ENCODE results near the gene TRIM62.

GRCh38 chr1:33221385-33221758, 39.5 kb upstream of the TRIM62 start:
- TF ChIP-seq, protein P1, sequence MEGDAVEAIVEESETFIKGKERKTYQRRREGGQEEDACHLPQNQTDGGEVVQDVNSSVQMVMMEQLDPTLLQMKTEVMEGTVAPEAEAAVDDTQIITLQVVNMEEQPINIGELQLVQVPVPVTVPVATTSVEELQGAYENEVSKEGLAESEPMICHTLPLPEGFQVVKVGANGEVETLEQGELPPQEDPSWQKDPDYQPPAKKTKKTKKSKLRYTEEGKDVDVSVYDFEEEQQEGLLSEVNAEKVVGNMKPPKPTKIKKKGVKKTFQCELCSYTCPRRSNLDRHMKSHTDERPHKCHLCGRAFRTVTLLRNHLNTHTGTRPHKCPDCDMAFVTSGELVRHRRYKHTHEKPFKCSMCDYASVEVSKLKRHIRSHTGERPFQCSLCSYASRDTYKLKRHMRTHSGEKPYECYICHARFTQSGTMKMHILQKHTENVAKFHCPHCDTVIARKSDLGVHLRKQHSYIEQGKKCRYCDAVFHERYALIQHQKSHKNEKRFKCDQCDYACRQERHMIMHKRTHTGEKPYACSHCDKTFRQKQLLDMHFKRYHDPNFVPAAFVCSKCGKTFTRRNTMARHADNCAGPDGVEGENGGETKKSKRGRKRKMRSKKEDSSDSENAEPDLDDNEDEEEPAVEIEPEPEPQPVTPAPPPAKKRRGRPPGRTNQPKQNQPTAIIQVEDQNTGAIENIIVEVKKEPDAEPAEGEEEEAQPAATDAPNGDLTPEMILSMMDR (IDR thresholded peaks at IDR 0.05; ENCODE audit: poor library complexity), result no peak
- TF ChIP-seq EZH2 (IDR thresholded peaks at IDR 0.05; ENCODE audit: borderline replicate concordance), result no peak

Measured in hepatocyte (in vitro differentiated cells).